Measurements from ENCODE around the gene DHPS.
"Not testable (repeated sequence)": the region's sequence is repeated elsewhere in the genome, so short reads cannot be mapped to it uniquely, and the experiment has no call there.

Gene DHPS

GRCh38 chr19:12646551-12646950, 35.1 kb downstream of the DHPS start:
- no peak for DNase-seq (ENCODE audit: low read depth)

GRCh38 chr19:12643716-12644115, 38.0 kb downstream of the DHPS start:
- not testable (repeated sequence) for DNase-seq (ENCODE audit: low read depth)

DNA sequence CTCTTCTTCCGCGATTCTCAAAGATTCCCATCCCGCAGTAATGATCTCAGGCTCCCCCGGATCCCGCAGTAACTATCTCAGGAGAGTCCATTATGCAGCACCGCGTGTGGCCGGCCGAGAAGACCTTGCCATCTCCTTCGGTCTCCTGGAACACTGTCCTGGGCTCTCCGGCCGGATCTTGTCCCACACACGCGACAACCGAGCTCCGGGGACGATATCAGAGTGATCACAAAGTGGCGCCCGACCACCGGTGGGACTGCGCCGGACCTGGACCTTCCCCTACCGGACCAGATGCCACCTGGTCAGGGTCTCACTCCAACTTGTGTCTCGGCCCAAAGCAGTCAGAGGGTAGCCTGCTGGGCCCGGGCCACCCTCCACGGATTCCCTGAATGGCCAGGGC, 39.2 kb downstream of the DHPS start:
- no peak for DNase-seq (ENCODE audit: low read depth)

GRCh38 chr19:12641456-12641855, 40.2 kb downstream of the DHPS start:
- no peak for DNase-seq (ENCODE audit: low read depth)

- DNase-seq (ENCODE audit: low read depth): peak; percentile 48
Observed at GRCh38 chr19:12639901-12640613, 41.6 kb downstream of the DHPS start.

DNA sequence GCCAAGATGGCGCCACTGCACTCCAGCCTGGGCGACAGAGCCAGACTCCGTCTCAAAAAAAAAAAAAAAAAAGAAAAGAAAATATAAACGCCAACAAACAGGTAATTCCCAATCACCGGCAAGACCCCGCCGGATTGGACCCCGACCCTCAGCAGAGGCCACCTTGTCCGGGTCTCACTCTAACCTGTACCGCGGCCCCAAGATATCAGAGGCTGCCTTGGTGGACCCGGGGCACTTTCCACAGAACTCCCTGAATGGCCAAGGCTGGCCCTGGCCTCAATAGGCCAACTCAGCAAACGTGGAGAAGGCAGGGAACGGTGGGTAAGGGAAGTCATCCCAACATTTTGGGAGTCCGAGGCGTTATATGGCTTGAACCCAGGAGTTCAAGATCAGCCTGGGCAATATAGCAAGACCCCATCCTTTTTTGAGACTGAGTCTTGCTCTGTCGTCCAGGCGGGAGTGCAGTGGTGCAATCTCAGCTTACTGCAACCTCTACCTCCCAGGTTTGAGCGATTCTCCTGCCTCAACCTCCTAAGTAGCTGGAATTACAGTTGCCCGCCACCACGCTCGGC, 43.0 kb downstream of the DHPS start:
- DNase-seq (ENCODE audit: low read depth): no peak

- no peak for DNase-seq (ENCODE audit: low read depth)
Observed at GRCh38 chr19:12636631-12637030, 45.0 kb downstream of the DHPS start.

- no peak for DNase-seq (ENCODE audit: low read depth)
Observed at GRCh38 chr19:12629215-12629614, 52.5 kb downstream of the DHPS start.

DNA sequence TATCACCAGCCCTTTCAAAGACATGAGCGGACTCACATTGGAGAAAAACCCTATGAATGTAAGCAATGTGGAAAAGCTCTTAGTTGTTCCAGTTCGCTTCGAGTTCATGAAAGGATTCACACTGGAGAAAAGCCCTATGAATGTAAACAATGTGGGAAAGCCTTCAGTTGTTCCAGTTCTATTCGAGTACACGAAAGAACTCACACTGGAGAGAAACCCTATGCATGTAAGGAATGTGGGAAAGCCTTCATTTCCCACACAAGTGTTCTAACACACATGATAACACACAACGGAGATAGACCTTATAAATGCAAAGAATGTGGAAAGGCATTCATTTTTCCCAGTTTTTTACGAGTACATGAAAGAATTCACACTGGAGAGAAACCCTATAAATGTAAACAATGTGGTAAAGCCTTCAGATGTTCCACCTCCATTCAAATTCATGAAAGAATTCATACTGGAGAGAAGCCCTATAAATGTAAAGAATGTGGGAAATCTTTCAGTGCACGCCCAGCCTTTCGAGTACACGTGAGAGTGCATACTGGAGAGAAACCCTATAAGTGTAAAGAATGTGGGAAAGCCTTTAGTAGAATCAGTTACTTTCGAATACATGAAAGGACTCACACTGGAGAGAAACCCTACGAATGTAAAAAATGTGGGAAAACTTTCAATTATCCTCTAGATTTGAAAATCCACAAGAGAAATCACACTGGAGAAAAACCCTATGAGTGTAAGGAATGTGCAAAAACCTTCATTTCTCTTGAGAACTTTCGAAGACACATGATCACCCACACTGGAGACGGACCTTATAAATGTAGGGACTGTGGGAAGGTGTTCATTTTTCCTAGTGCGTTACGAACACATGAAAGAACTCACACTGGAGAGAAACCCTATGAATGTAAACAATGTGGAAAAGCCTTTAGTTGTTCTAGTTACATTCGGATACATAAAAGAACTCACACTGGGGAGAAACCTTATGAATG, 53.3 kb downstream of the DHPS start:
- DNase-seq (ENCODE audit: low read depth): no peak

GRCh38 chr19:12626958-12627357, 54.7 kb downstream of the DHPS start:
- DNase-seq (ENCODE audit: low read depth): no peak
